NCI-H2196 treated with DMSO at 0.1 percent for 48 hours (cell line): ENCODE results near the gene CDH4.

Experiments used
- DNase-seq: peaks from one replicate; lab custom pipeline; 2025; ENCODE audit not compliant: unreplicated experiment; lab: John Stamatoyannopoulos, UW

CDH4 gene

DNA sequence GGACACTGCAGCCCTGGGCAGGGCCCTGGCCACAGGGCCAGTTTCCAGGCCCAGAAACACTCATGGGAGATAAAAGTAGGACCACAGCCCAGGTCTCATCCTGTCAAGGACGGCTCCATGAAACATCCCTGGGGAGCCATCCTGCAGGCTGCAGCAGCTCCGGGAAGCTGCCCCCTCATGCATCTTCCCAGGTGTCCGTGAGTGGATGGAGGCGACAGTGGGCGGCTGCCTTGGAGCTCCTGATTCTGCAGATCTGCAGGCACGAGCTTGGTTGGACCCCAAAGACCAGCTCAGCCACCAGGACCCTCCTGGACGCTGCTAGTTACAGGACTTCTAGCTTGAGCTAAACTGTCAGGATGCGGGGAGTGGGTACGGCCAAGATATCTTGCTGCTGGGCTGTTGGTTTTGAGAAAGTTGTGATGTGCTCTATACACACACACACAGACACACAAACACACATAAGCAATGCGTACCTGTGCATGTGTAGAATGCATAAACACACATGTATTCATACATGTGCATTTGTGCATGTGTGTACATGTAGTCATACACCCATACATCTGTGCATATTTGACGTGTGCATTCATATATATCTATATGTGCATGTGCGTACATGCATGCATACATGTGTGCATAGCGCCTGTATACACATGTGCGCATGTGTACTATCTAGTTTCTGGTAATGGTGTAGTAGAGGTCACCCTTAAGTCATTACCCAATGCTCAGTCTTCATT, 515.9 kb downstream of the CDH4 start:
- DNase-seq, result no peak

DNA sequence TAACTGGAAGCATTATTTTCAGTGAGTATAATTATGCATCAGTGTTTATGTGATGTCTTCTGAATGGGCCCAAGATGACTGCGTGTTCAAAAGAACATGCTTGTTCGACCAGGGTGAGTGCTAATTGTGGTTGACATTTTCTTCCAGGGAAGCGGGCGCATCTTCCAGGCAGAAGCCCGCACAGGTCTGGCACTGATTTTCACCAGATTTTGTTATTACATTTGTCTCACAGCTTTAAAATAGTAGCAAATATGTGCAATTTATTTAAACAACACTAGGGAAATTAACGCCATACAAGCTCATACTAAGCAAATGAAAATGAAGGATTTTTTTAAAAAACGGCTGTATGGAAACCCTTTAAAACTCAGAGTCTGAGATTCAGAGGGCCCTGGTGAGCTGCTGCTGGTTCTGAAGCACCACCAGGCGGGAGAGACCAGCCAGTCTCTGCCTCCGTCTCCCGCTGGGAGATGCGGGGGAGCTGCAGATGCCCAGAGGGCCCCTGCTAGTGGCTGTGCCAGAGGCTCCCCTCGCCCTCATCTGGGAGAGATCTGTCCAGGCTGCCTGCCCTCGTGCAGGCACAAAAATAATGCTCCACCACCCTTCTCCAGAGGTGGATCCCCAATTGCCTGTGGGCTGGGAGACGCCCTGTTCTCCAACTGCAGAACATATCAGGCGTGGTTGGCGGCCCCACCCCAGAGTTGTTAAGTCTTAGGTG, 516.7 kb downstream of the CDH4 start:
- DNase-seq, result no peak

DNA sequence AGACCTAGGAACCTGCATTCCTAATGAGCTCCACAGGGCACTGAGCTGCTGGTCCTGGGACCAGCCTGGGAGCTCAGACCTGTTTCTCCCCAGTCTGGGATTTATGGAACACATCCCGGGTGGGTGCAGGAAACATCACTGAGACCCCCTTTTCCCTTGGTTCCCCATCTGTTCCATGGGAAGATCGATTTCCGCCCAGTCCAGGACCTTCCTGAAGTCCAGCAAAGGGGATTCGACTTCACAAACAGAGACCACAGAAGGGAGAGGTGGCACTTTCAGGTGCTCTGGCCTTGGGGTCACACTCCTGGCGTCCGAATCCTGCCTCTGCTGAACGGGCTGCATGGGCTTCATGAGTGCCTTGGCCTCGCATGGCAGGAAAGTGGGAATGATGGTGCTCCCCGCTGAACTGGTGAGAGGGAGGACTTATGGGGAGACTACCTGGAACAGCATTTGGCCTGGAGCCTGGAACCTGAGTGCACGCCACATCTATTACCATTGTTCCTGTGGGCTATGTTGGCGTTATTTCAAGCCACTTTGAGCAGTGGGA, 517.3 kb downstream of the CDH4 start:
- no peak for DNase-seq

DNA sequence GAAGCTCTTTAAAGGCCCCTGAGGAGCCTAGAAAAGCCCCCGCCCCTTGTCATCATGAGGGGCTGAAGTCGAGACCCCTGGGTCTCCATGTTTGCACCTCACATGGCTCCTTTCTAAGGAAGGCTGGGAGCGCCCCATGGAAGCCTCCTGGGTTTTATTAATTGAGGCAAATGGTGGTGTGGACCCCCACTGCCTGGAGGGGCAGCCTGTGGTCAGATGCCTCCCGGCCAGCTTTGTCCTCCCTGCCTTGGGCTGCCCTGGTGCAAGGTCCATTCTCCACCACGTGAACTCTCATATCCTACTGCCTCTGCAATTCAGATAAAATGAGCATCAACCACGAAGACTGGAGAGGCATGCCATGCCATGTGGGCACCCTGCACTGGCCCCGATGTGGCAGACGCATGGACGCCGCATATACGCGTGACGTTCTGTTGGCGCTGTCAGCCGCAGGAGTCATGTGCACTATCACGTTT, 518.1 kb downstream of the CDH4 start:
- DNase-seq, result no peak

DNA sequence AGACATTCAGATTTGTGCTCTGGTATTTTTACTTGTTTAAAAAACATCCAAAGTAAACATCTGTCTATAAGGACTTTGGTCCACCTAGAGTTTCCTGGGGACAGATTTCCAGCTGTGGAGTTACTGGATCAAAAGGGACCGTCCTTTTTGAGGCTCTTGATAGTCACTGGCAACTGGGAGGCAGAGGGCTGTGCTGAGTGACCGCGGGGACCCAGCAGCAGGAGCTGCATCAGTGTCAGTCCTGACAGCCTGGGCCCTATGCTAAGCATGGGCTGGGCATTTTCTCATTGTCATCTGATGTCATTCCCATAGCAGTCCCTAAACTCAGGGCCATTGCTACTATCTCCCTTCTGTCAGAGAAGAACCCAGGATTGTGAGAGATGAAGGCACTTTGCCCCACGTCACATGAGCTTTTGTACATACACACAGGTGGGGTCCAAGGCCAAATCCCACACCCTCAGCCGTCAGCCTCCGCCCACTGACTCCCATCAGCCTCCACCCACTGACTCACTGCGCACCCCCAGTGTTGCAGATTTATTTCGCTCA, 519.8 kb downstream of the CDH4 start:
- DNase-seq, result no peak

DNA sequence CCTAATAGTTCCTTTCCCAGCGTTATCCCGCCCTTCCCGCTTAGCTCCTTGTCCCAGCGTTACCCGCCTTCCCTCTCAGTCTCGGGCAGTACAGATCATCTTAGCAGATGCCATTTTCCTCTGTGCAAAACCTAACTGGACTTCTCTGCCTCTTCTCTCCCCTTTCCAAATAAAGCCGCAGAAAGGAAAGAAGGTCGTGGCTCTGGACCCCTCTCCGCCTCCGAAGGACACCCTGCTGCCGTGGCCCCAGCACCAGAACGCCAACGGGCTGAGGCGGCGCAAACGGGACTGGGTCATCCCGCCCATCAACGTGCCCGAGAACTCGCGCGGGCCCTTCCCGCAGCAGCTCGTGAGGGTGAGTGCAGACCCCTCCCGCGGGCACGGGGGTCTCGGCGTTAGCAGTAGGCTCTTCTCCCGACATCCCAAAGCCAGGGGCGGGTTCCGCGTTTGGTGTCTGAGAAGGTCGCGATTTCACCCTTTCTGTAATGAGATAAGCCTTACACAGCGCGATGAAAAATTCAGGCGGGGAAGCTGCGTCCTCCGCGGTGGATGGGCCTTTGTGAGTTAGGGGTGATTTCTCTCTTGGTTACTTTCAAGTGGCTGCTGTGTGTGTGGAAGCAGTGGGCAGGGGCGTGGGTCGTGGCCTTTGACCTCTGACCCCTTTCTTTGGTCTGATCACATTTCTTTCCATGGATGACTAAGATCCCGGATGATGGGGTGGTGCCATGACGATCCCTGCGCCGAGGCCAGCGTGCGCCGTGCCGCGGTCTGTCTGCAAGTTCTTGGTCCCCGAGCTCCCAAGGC, 521.0 kb downstream of the CDH4 start:
- DNase-seq, result no peak

DNA sequence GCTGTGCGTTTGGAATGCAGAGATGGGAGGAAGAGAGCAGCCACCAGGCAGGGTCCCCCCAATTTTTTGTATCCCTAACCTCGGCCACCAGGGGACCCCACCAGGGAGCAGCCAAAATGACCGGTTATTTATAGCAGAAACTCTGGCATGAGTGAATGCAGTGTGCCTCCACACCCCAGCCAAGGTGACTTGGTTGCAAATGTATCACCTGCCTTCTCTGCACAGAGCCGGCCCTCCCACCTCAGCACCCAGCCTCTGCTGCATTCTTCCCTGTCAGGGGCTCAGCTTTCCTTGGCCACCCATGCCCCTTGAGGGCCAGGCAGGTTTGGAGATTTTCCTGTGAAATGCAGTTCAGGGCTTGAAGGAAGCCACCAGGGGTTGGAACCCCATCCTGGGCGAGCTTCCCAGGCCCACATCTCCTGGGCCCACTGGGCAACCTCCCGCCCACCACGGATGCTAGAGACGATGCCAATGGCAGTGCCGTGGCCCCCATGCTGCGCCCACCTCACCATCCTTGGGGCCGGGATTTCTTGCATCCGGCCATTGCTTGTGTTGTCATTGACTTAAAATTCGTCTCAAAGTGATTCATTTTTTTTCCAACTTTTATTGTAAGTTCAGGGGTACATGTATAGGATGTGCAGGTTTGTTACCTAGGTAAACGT, 522.0 kb downstream of the CDH4 start:
- no peak for DNase-seq

DNA sequence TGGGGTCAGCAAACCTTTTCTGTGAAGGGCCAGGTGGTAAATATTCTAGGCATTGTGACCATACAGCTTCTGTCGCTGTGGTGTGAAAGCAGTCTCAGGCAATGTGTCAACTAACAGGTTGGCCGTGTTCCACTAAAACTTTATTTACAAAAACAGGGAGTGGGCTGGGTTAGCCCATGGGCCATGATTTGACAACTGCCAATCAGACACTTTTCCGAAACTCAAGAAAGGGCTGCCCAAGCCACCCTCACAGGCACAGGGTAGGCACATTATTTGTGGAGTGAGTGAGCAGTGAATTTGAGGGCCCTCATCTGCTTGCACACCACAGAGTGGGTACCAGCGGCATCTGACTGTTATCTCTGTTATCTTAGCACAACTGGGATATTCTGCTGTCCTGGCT, 523.4 kb downstream of the CDH4 start:
- no peak for DNase-seq

DNA sequence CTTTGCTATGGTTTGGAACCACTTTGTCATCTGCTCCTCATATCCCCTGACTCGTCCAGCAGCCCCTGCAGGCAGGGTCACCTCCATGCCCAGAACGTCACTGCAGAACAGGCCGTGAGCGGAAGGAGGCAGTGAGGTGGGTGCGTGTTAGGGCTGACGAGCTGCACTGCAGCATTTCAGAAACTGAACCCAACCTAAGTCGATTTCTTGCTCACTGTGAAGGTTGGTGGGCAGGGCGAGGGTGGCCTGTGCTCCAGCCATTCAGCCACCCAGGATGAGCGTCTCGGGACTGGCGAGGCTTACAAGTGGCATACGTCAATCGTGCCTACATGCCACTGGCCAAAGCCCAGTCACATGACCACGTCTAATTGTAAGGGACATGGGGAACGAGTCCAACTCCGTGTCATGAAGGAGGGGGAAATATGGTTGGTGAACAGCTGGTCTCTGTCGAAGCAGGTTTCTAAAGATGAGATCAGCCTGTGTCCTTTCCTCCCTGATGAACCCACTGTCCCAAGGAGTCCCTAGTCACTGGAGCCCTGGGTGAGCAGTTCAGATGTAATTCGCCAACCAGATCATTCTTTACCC, 524.5 kb downstream of the CDH4 start:
- DNase-seq, result no peak

DNA sequence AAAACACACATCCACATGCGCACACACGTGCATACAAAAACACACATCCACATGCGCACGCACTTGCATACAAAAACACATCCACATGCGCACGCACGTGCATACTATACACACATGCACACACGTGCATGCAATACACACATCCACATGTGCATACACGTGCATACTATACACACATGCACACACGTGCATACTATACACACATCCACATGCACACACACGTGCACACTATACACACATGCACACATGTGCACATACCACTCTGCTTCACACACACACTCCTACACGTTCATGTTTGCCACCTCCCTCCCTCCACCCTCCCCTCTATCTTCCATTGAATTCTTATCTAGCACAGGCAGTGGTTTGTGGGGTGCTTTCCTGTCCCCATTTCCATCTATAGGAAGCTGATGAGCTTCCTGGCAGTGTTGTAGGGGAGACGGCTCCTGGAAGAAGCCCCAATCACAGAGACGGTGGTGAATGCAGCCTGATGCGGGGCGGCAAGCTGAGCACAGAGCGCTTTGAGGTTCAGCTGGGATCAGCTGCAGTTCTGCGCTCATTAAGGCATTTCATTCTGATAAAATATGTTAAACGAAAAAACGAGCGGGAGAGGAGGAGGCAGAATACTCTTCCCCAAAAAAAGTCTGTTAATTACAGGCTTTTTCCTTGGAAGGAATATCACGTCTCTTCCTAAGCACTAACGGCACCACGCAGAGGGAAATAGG, 525.9 kb downstream of the CDH4 start:
- DNase-seq, result no peak

DNA sequence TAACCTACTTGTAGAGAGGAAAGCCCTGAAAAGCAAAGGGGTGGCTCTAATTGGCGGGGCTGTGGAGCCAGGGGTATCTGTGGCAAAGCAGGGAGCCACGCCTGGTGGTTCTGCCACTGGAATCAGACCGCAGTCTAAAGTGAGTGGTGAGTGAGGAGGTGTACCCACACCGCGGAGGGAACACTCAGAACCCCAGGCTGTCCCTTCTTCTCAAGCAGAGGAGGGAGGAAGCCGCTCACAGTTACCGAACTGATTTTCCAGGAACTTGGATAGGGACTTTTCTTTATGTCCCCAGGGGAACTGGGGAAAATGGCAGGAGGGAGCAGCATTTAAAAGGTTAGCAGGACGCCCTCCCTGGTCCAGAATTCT, 526.4 kb downstream of the CDH4 start:
- no peak for DNase-seq

DNA sequence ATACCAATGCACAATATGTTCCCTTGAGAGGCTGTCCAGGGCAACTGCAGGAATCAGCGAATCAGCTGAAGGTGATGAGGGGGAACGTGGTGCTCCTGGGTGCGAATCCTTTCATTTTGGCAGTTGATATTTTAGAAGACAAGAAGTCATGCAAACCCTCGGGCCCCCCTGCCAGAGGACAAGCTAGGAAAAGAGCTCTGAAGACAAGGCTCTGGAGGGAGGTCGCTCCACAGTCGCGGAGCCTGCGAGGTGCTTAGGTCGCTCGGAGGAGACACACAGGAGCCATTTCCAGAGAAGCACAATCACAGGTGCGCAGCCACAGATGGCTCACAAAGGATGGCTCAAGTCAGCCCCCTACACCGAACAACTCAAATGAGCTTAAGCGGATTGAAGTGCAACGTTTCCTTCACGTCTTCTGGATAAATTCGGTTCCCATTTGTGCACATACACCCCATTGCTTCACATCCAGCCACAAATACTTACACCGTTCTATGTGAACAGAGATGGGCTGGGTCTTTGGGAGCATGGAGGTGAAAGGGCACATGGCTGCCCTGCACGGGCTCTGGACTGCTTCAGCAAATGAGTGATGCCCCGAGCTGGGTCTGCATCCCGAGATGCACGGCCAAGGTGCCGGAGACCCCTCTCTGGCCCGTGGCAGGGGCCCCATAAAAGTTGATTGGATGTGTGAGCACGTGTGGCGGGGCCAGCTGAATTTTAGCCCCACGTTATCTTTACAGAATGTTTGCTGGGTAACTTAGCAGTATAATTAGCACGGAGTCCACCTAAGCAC, 527.3 kb downstream of the CDH4 start:
- no peak for DNase-seq

DNA sequence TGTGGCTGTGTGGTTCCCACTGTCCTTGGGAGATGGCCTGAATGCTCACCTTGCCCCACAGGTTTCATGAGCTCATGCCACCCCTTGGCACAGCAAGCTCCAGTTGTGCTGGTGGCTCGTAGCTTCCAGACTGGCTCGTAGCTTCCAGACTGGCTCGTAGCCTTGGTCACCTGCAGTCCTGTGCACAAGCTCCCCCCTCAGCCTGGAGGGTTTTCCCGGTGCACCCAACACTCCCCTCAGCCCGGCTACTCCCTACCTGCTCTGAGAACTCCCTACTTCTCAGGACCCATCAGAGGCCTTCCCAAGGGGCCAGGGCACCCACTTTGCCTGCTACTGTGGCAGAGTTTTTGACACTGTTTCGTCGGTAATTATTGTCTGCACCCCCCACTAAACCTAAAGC, 528.0 kb downstream of the CDH4 start:
- DNase-seq, result no peak

DNA sequence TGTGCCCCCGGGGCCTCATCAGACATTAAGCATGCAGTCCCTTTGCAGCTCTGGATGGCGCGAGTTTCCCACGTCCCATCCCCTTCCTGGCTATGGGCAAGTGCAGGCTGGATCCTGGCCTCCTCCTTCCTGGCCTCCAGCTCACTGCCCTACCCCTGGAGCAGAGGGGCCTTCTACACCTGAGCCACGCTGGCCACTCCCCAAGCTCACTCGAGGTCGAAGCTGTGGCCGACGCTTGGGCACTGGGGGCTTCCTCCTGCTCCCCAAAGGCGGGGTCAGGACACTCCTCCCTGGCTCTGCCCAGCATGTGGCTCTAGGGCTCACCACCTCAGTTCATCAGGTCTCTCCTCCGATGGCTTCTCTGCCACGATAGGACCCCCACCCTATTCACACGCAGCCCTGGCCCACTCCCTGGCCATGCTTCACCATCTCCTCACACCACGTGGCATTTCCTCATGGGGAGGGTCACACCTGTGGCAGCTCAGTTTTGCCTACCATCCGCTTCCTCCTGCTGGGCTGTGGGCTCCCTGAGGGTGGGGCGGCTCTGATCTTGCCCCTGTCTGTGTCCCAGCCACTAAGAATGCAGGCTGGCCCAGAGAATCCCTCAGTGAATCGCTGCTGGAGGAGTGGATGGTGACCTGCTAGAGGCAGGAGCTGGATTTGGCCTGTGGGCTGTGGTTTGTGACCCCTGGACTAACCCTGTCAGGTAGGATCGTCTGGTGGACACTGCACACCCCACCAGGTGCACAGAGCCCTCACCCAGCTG, 532.9 kb downstream of the CDH4 start:
- no peak for DNase-seq

DNA sequence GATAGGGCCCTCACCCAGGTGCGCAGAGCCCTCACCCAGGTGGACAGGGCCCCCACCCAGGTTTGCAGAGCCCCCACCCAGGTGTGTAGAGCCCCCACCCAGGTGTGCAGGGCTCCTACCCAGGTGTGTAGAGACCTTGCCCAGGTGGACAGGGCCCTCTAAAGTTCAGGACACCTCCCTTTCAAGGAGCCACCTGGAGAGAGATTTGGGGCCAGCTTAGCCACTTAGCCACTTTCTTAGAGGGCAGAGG, 533.4 kb downstream of the CDH4 start:
- no peak for DNase-seq

DNA sequence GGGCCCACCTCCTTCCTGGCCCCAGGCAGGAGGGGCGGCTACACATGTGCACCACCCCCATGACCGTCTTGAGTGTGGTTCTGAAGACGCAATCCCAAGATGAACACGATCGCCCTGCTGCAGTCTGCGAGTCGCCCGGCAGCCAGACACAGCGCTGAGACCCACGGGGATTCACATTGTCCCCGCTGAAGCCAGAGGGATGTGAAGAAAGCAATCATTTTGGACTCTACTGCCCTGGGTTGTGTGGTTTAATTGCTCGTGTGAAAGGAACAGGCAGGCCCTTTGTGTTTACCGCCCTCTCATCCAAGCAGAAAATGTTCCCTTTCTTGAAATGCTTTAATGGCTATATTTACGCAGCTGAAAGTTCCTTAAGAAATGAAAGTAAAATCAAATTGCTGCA, 534.2 kb downstream of the CDH4 start:
- no peak for DNase-seq

DNA sequence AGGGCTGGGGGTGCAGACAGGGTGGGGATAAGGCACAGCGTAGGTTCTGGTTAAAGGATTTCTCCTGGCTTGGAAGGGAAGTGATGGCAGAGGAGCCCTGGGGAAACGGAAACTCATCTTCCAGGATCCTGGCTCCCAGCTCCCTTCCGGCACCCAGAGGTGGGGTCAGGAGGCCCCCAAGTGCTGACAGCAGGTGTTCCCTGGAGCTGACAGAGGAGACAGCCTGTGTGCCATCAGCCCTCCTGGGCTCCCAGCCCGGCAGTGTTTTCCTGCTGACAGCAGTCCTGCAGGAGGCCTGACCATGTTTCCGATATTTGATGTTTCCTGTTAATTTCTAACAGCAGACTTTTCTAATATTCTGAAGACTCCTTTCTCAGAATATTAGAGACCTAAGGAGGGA, 536.3 kb downstream of the CDH4 start:
- DNase-seq, result no peak

DNA sequence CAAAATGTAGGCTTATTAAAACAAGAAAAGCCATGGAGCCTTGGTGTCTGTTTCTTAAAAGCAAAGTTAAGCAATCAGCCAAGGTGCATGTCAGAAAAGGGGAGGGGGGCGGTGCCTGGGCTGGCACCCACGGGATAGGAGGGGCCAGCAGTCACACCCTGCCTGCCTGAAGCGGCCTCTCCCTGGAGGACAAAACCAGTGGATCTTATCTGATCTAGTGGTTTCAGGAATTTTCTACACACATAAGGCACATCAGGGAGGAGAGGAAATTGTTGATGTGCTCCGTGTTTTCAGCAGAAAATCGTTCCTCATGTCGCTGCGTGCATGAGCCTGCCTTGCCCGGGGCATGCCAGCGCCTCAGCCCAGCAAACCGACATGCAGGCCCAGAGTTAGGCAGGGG, 537.3 kb downstream of the CDH4 start:
- no peak for DNase-seq
